GM21390 (cell line): Measurements from ENCODE around the gene UNC5B.

Source experiments
- ATAC-seq: cut with Tn5 transposase; IDR thresholded peaks from one replicate; pipeline ENCODE4 v1.9.1; 2021; ENCODE audit not compliant: unreplicated experiment

The UNC5B gene

GRCh38 chr10:71212318-71213126, at the start of gene UNC5B:
Gene UNC5B (plus strand): TSS chr10:71212570. CDS start chr10:71212986, 416 bp downstream.
- ATAC-seq = no peak

- no peak for ATAC-seq
Measured at GRCh38 chr10:71173466-71173865, 38.9 kb upstream of the UNC5B start.

- no peak for ATAC-seq
Measured at GRCh38 chr10:71176661-71177060, 35.7 kb upstream of the UNC5B start.

GRCh38 chr10:71177651-71178199, 34.6 kb upstream of the UNC5B start:
- ATAC-seq = no peak

- ATAC-seq = no peak
Measured at GRCh38 chr10:71178880-71179279, 33.5 kb upstream of the UNC5B start.

GRCh38 chr10:71179382-71179781, 33.0 kb upstream of the UNC5B start:
- no peak for ATAC-seq

- no peak for ATAC-seq
Measured at GRCh38 chr10:71184421-71184820, 27.9 kb upstream of the UNC5B start.

GRCh38 chr10:71185209-71185608, 27.2 kb upstream of the UNC5B start:
- no peak for ATAC-seq

- ATAC-seq = no peak
Measured at GRCh38 chr10:71187197-71187596, 25.2 kb upstream of the UNC5B start.

GRCh38 chr10:71187600-71187999, 24.8 kb upstream of the UNC5B start:
- ATAC-seq = no peak

- ATAC-seq = no peak
Measured at GRCh38 chr10:71188201-71188600, 24.2 kb upstream of the UNC5B start.

GRCh38 chr10:71191019-71191418, 21.4 kb upstream of the UNC5B start:
- ATAC-seq = no peak

- ATAC-seq = no peak
Measured at GRCh38 chr10:71191551-71192076, 20.8 kb upstream of the UNC5B start.

- no peak for ATAC-seq
Measured at GRCh38 chr10:71193516-71193915, 18.9 kb upstream of the UNC5B start.

- ATAC-seq = no peak
Measured at GRCh38 chr10:71197955-71198354, 14.4 kb upstream of the UNC5B start.

- no peak for ATAC-seq
Measured at GRCh38 chr10:71201849-71202248, 10.5 kb upstream of the UNC5B start.

GRCh38 chr10:71202314-71202713, 10.1 kb upstream of the UNC5B start:
- ATAC-seq = no peak

GRCh38 chr10:71203124-71203523, 9.2 kb upstream of the UNC5B start:
- ATAC-seq = no peak

GRCh38 chr10:71203716-71204115, 8.7 kb upstream of the UNC5B start:
- ATAC-seq = no peak

- no peak for ATAC-seq
Measured at GRCh38 chr10:71204746-71205145, 7.6 kb upstream of the UNC5B start.

GRCh38 chr10:71205468-71205867, 6.9 kb upstream of the UNC5B start:
- no peak for ATAC-seq

GRCh38 chr10:71206911-71207310, 5.5 kb upstream of the UNC5B start:
- ATAC-seq = no peak
